GM03348 (cell line): ENCODE measurements around the gene TENT5C.
"Not testable (repeated sequence)": the region's sequence is repeated elsewhere in the genome, so short reads cannot be mapped to it uniquely, and the experiment has no call there.

Source experiments
- DNase-seq: peaks from one replicate; pipeline ENCODE4 v3.0.0; 2012; ENCODE audit warnings: low spot score

TENT5C gene

GRCh38 chr1:117605774-117606648 lies at the start of gene TENT5C:
TSS of gene TENT5C (plus strand) at chr1:117606048. CDS start at chr1:117622869, 16,821 bp downstream.
- DNase-seq = peak; percentile 100

GRCh38 chr1:117556341-117556740 lies 49.5 kb upstream of the TENT5C start:
- no peak for DNase-seq

- DNase-seq = no peak
These were observed 48.9 kb upstream of the TENT5C start for GRCh38 chr1:117556976-117557375.

- not testable (repeated sequence) for DNase-seq
These were observed 47.4 kb upstream of the TENT5C start for GRCh38 chr1:117558451-117558850.

- DNase-seq = no peak
These were observed 46.7 kb upstream of the TENT5C start for GRCh38 chr1:117559139-117559538.

- no peak for DNase-seq
These were observed 45.9 kb upstream of the TENT5C start for GRCh38 chr1:117559985-117560384.

- DNase-seq = no peak
These were observed 44.8 kb upstream of the TENT5C start for GRCh38 chr1:117561071-117561470.

GRCh38 chr1:117561551-117561950 lies 44.3 kb upstream of the TENT5C start:
- DNase-seq = no peak

- DNase-seq = no peak
These were observed 43.0 kb upstream of the TENT5C start for GRCh38 chr1:117562581-117563491.

- DNase-seq = no peak
These were observed 42.4 kb upstream of the TENT5C start for GRCh38 chr1:117563492-117563875.

- no peak for DNase-seq
These were observed 41.4 kb upstream of the TENT5C start for GRCh38 chr1:117564227-117565075.

- no peak for DNase-seq
These were observed 40.7 kb upstream of the TENT5C start for GRCh38 chr1:117565076-117565556.

GRCh38 chr1:117565745-117566455 lies 39.9 kb upstream of the TENT5C start:
- DNase-seq = no peak

- DNase-seq = no peak
These were observed 39.3 kb upstream of the TENT5C start for GRCh38 chr1:117566556-117566955.

- no peak for DNase-seq
These were observed 38.4 kb upstream of the TENT5C start for GRCh38 chr1:117567435-117567834.

- DNase-seq = no peak
These were observed 37.9 kb upstream of the TENT5C start for GRCh38 chr1:117567976-117568375.

GRCh38 chr1:117568999-117569398 lies 36.8 kb upstream of the TENT5C start:
- DNase-seq = no peak

GRCh38 chr1:117569856-117570255 lies 36.0 kb upstream of the TENT5C start:
- no peak for DNase-seq

- DNase-seq = no peak
These were observed 34.8 kb upstream of the TENT5C start for GRCh38 chr1:117570988-117571409.

- no peak for DNase-seq
These were observed 34.4 kb upstream of the TENT5C start for GRCh38 chr1:117571496-117571895.

GRCh38 chr1:117572546-117572945 lies 33.3 kb upstream of the TENT5C start:
- no peak for DNase-seq
